Fibroblast of lung (primary cell): Measurements from ENCODE around the gene CSN1S1. TPM values are rescaled to one million over a fixed set of nuclear protein-coding genes. Genes with fewer than 3 reads are reported as not detected.

Source experiments
- DNase-seq, 2 donors: peaks; one replicate each; pipeline versions ENCODE4 v3.0.0 to v3.0.0-alpha.2; 2010; ENCODE audit warnings: low read depth in 2 of 2
- H2AFZ ChIP-seq: 2 replicates; pipeline ENCODE4 v1.5.1; 2012; ENCODE audit warnings: low read length, control low read depth, inconsistent platforms
- H3K27ac ChIP-seq: 2 replicates; pipeline ENCODE4 v1.5.1; 2011; ENCODE audit warnings: low read length, control low read depth; ENCODE audit not compliant: insufficient read depth
- H3K27me3 ChIP-seq: 2 replicates; pipeline ENCODE4 v1.5.1; 2011; ENCODE audit warnings: mild to moderate bottlenecking, low read length; ENCODE audit not compliant: control insufficient read depth, insufficient read depth
- H3K36me3 ChIP-seq: 2 replicates; pipeline ENCODE4 v1.5.1; 2011; ENCODE audit warnings: low read length; ENCODE audit not compliant: control insufficient read depth, insufficient read depth
- H3K4me1 ChIP-seq: 2 replicates; pipeline ENCODE4 v1.5.1; 2011; ENCODE audit warnings: low read length; ENCODE audit not compliant: control insufficient read depth, insufficient read depth; ENCODE audit errors: extremely low read depth
- H3K4me2 ChIP-seq: 2 replicates; pipeline ENCODE4 v1.5.1; 2011; ENCODE audit warnings: low read length, control low read depth; ENCODE audit not compliant: insufficient read depth; ENCODE audit errors: extremely low read depth
- H3K4me3 ChIP-seq, 4 experiments: fragments of 200-600 bp in 1 of 4; sonication (generic) in 1 of 4; replicated peaks in 1 of 4; 2 replicates each; pipeline ENCODE4 v1.5.1; 2011 to 2016; ENCODE audit warnings: low read length in 4 of 4, low read depth in 3 of 4, mild to moderate bottlenecking in 3 of 4, control low read depth in 2 of 4, inconsistent platforms in 1 of 4, mixed read lengths in 1 of 4; ENCODE audit not compliant: insufficient read depth in 1 of 4; ENCODE audit errors: control extremely low read depth in 1 of 4
- H3K79me2 ChIP-seq: 2 replicates; pipeline ENCODE4 v1.5.1; 2012; ENCODE audit warnings: mild to moderate bottlenecking, low read length, inconsistent platforms; ENCODE audit not compliant: control insufficient read depth, insufficient read depth
- H3K9ac ChIP-seq: 2 replicates; pipeline ENCODE4 v1.5.1; 2011; ENCODE audit warnings: mild to moderate bottlenecking, low read length, control low read depth; ENCODE audit not compliant: insufficient read depth
- H3K9me3 ChIP-seq: 2 replicates; pipeline ENCODE4 v1.5.1; 2012; ENCODE audit warnings: low read depth, low read length; ENCODE audit not compliant: control insufficient read depth, insufficient read depth
- H4K20me1 ChIP-seq: 2 replicates; pipeline ENCODE4 v1.5.1; 2011; ENCODE audit warnings: low read length; ENCODE audit not compliant: control insufficient read depth, insufficient read depth; ENCODE audit errors: extremely low read depth
- EZH2 ChIP-seq: IDR thresholded peaks from 2 replicates; pipeline ENCODE4 v1.5.1; 2012; ENCODE audit warnings: low read length, control low read depth, mild to moderate bottlenecking; ENCODE audit errors: missing control alignments
- polyA plus RNA-seq, 2 donors: library from polyadenylated mRNA; depleted of rRNA in 1 of 2; stranded (reverse) in 1 of 2; unstranded in 1 of 2; fragments of >200 nt; gene quantifications; 2 replicates each; pipeline ENCODE4 v1.2.1, GENCODE V29; 2011 to 2012; ENCODE audit warnings: missing spikeins in 1 of 2
- total RNA-seq: library from RNA; depleted of rRNA; stranded (reverse); fragments of >200 nt; gene quantifications from 2 replicates; pipeline ENCODE4 v1.2.1, GENCODE V29; 2014
- TF ChIP-seq, protein P1 (sequence below), 2 donors: IDR thresholded peaks in 1 of 2; conservative IDR thresholded peaks in 1 of 2; 1 replicate in 1 of 2; 2 replicates in 1 of 2; pipeline ENCODE4 v1.5.1; 2011 to 2012; ENCODE audit warnings: low read length in 2 of 2, control low read depth in 1 of 2, inconsistent platforms in 1 of 2, low read depth in 1 of 2, mild to moderate bottlenecking in 1 of 2

The CSN1S1 gene
- total and polyA plus RNA-seq, 2 donors (not counting 1 experiment from before 2014, with no cell fraction given): not detected

DNA sequence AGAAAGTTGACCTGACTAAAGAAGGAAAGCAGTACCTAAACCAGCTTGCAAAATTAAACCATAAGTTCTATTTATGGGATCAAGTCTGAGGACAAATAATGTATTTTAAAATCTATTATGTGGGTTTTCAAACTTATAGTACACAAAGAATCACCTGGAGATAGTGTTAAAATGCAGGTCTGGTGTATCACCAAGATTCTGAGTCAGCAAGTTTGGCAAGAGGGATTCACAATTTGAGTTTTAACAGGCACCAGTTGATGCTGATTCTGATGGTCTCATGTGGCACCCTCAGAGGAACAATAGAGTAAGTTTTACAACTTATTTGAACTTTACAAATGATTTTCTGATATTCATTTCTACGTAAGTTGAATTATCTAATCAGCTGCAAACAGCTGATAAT lies 55.8 kb downstream of the CSN1S1 start:
- Histone ChIP-seq H3K4me3 (no peak overlapping the region), H3K9me3 (no peaks in the 10 kb centered on the region), H3K27ac (no peak overlapping the region), H4K20me1 (no peaks in the 10 kb centered on the region), H2AFZ (no peak overlapping the region), H3K79me2 (no peaks in the 10 kb centered on the region), H3K9ac (no peak overlapping the region), H3K4me2 (no peak overlapping the region), H3K27me3 (no peaks in the 10 kb centered on the region), H3K36me3 (no peaks in the 10 kb centered on the region), H3K4me1 (no peaks in the 10 kb centered on the region)
- no peak for DNase-seq
- no peak for TF ChIP-seq EZH2
- TF ChIP-seq, protein P1, sequence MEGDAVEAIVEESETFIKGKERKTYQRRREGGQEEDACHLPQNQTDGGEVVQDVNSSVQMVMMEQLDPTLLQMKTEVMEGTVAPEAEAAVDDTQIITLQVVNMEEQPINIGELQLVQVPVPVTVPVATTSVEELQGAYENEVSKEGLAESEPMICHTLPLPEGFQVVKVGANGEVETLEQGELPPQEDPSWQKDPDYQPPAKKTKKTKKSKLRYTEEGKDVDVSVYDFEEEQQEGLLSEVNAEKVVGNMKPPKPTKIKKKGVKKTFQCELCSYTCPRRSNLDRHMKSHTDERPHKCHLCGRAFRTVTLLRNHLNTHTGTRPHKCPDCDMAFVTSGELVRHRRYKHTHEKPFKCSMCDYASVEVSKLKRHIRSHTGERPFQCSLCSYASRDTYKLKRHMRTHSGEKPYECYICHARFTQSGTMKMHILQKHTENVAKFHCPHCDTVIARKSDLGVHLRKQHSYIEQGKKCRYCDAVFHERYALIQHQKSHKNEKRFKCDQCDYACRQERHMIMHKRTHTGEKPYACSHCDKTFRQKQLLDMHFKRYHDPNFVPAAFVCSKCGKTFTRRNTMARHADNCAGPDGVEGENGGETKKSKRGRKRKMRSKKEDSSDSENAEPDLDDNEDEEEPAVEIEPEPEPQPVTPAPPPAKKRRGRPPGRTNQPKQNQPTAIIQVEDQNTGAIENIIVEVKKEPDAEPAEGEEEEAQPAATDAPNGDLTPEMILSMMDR (conservative IDR thresholded peaks at IDR 0.05 in 1 of 2, IDR thresholded peaks at IDR 0.05 in 1 of 2; ENCODE audit: low read depth in 1 of 2, low read length in 2 of 2): no peak

DNA sequence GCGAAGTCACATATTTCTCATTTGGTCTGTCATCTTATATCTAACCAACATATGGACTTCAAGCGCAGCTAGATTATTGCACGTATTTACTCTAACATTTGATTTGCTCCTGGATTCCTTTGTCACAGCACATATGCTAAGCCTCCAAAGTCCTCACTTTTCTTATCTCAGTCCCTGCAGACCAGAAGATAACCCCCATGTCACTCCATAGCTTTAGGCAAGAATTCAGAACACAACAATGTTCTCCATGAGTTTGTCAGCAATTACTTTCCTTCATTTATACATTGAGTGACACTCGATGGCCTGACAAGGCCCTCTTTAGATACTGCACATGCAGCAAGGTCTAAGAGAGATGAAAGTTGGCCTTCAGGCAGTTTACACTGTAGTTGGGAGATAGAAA lies 60.1 kb downstream of the CSN1S1 start:
- no peak for DNase-seq
- no peak for TF ChIP-seq EZH2
- TF ChIP-seq, protein P1 (conservative IDR thresholded peaks at IDR 0.05 in 1 of 2, IDR thresholded peaks at IDR 0.05 in 1 of 2; ENCODE audit: low read depth in 1 of 2, low read length in 2 of 2): no peak
- Histone ChIP-seq H3K9me3 (no peaks in the 10 kb centered on the region), H2AFZ (no peak overlapping the region), H3K4me3 (no peak overlapping the region), H3K9ac (no peak overlapping the region), H3K4me1 (no peaks in the 10 kb centered on the region), H3K79me2 (no peaks in the 10 kb centered on the region), H3K27ac (no peak overlapping the region), H3K36me3 (no peaks in the 10 kb centered on the region), H4K20me1 (no peaks in the 10 kb centered on the region), H3K4me2 (no peak overlapping the region), H3K27me3 (no peaks in the 10 kb centered on the region)

DNA sequence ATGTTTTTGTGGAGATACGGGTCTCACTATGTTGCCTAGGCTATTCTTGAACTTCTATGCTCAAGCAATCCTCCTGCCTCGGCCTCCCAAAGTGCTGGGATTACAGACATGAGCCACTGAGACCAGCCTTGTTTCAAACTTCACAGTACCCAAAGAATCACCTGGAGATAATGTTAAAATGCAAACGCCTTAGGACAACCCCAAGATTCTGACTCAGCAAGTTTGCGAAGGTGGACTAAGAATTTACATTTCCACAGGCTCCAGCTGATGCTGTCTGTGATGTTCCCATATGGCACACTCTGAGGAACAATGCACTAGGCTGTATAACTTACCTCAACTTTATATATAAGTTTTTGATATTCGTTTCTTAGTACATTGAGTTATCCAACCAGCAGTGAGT lies 63.9 kb downstream of the CSN1S1 start:
- no peak overlapping the region for H3K27ac ChIP-seq
- H3K9ac ChIP-seq: no peak overlapping the region
- no peaks in the 10 kb centered on the region for H3K4me1 ChIP-seq
- no peaks in the 10 kb centered on the region for H3K27me3 ChIP-seq
- no peak overlapping the region for H3K4me3 ChIP-seq
- TF ChIP-seq EZH2: no peak
- TF ChIP-seq, protein P1 (conservative IDR thresholded peaks at IDR 0.05 in 1 of 2, IDR thresholded peaks at IDR 0.05 in 1 of 2; ENCODE audit: low read depth in 1 of 2, low read length in 2 of 2): no peak
- H3K9me3 ChIP-seq: no peaks in the 10 kb centered on the region
- H3K36me3 ChIP-seq: no peaks in the 10 kb centered on the region
- no peak for DNase-seq
- H2AFZ ChIP-seq: no peak overlapping the region
- H3K4me2 ChIP-seq: no peak overlapping the region
- no peaks in the 10 kb centered on the region for H3K79me2 ChIP-seq
- H4K20me1 ChIP-seq: no peaks in the 10 kb centered on the region
